ENCODE results near the gene KCNIP4.

DNA sequence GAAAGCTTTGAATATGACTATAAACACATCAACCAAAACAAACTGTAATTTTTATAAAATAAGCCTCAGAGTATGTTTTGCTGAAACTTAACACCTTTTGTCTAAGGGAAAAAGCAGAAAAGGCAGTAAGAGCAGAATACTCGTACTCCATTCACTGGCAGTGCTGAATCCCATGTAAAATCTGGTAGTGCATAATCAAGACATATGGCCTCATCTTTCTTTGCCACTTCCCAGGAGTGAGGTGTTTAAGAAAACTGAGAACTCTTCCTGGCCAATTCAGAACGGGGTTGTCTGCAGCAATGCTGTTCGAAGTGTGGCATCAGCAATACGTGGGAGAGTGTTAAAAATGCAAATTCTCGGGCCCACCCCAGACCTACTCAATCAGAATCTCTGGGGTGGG is 946.3 kb downstream of the KCNIP4 start:
- TF ChIP-seq, protein P1, sequence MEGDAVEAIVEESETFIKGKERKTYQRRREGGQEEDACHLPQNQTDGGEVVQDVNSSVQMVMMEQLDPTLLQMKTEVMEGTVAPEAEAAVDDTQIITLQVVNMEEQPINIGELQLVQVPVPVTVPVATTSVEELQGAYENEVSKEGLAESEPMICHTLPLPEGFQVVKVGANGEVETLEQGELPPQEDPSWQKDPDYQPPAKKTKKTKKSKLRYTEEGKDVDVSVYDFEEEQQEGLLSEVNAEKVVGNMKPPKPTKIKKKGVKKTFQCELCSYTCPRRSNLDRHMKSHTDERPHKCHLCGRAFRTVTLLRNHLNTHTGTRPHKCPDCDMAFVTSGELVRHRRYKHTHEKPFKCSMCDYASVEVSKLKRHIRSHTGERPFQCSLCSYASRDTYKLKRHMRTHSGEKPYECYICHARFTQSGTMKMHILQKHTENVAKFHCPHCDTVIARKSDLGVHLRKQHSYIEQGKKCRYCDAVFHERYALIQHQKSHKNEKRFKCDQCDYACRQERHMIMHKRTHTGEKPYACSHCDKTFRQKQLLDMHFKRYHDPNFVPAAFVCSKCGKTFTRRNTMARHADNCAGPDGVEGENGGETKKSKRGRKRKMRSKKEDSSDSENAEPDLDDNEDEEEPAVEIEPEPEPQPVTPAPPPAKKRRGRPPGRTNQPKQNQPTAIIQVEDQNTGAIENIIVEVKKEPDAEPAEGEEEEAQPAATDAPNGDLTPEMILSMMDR (IDR thresholded peaks at IDR 0.05) = no peak
- TF ChIP-seq POLR2A (IDR thresholded peaks at IDR 0.05) = no peak
